Heart left ventricle (tissue), 16 donors: Measurements from ENCODE around the gene NDST1. TPM values are rescaled to one million over a fixed set of nuclear protein-coding genes. Genes with fewer than 3 reads are reported as not detected.

Source experiments
- ATAC-seq, 4 donors: fragments of 200-7000 bp; cut with Tn5 transposase; one replicate each; pipeline ENCODE4 v1.9.1; 2020 to 2022; ENCODE audit warnings: moderate library complexity in 4 of 4, mild to moderate bottlenecking in 3 of 4, moderate number of reproducible peaks in 1 of 4
- DNase-seq, 5 donors: peaks; one replicate each; pipeline ENCODE4 v3.0.0-alpha.2; 2020
- H3K27ac ChIP-seq, 12 donors: fragments of 200-600 bp; sonication (generic) in 4 of 12; one replicate each; pipeline versions ENCODE4 v1.5.0 to v1.8.0; 2016 to 2022; ENCODE audit warnings: mild to moderate bottlenecking in 2 of 12
- H3K27me3 ChIP-seq, 9 donors: fragments of 200-600 bp; sonication (generic) in 2 of 9; one replicate each; pipeline versions ENCODE4 v1.5.1 to v1.8.0; 2016 to 2022; ENCODE audit warnings: mild to moderate bottlenecking in 3 of 9
- H3K36me3 ChIP-seq, 9 donors: fragments of 200-600 bp; sonication (generic) in 2 of 9; one replicate each; pipeline versions ENCODE4 v1.5.0 to v1.8.0; 2018 to 2022; ENCODE audit warnings: mild to moderate bottlenecking in 2 of 9
- H3K4me1 ChIP-seq, 12 donors: fragments of 200-600 bp; sonication (generic) in 4 of 12; one replicate each; pipeline versions ENCODE4 v1.5.0 to v1.8.0; 2016 to 2022; ENCODE audit warnings: mild to moderate bottlenecking in 3 of 12
- H3K4me3 ChIP-seq, 12 donors: fragments of 200-600 bp; sonication (generic) in 4 of 12; one replicate each; pipeline versions ENCODE4 v1.5.0 to v1.8.0; 2017 to 2022; ENCODE audit warnings: mild to moderate bottlenecking in 9 of 12, moderate library complexity in 4 of 12
- H3K9me3 ChIP-seq, 12 donors: fragments of 200-600 bp; sonication (generic) in 4 of 12; one replicate each; pipeline versions ENCODE4 v1.5.0 to v1.8.0; 2016 to 2022; ENCODE audit warnings: mild to moderate bottlenecking in 1 of 12
- POLR2A ChIP-seq, 2 donors: fragments of 450-650 bp; IDR thresholded peaks; one replicate each; pipeline ENCODE4 v1.6.1; 2017; ENCODE audit warnings: antibody characterized with exemption in 2 of 2, mild to moderate bottlenecking in 2 of 2, moderate library complexity in 2 of 2
- WGBS, 4 donors: extraction: QIAGEN DNeasy Blood & Tissue Kit in 2 of 4; methylation state at CpG; one replicate each; pipeline versions ENCODE4 v1.1.5 to v1.1.7; 2013 to 2018; 5-methylcytosine and 5-hydroxymethylcytosine counted together
- intact Hi-C, 10 donors: fragments of 100-400 bp; cut with DNase I; formaldehyde crosslinking; loops; one replicate each; pipeline versions ENCODE4 v1.11.1 to v1.14.2; 2022
- polyA plus RNA-seq, 2 donors: library from polyadenylated mRNA; stranded (reverse); fragments of 200-250 nt; gene quantifications; one replicate each; pipeline ENCODE4 v1.2.3, GENCODE V29; 2013
- total RNA-seq, 9 donors: library from RNA; depleted of rRNA in 2 of 9; stranded (reverse); fragments of >200 nt in 2 of 9; fragmentation: NEBNext Ultra II Directional in 3 of 9; extraction: Animal tissue kit (Norgen Biotek cat#: 25700) in 3 of 9; gene quantifications; one replicate each; pipeline versions ENCODE4 v1.1.0 to v1.2.4, GENCODE V29; 2016 to 2023
- TF ChIP-seq, protein P1 (sequence below), 12 donors: fragments of 200-600 bp; sonication (generic) in 4 of 12; IDR thresholded peaks; one replicate each; pipeline versions ENCODE4 v1.5.0 to v1.8.0; 2018 to 2022; ENCODE audit warnings: antibody characterized with exemption in 12 of 12, mild to moderate bottlenecking in 5 of 12
- donor health status: ischemic (EF 13 %, LVEDD 7.1; RV severe dilation, severe dysfunction).
- donor health status: healthy with polysubstance abuse.
- donor health status: DM: no; HTN: yes; CAD: no.
- donor health status: DM: no; HTN: no; CAD: no.
- donor health status: ischemic (EF 25% LVEDD 6.9; RV normal size, moderate dysfunction).
- donor health status: ischemic (EF 25% LVEDD 5.7; RV mildly dilated, moderate dysfunction).
- donor health status: healthy.
- donor health status: DM: yes; HTN: yes; CAD: no.
- donor health status: ischemic (EF 35%, LVEDD 5.7; RV mildly dilated, moderate dysfunction).
- donor health status: nonischemic (EF 11% LVEDD 7.7; RV severe dilation, severe dysfunction).
- donor health status: DM: yes; HTN: yes; CAD: no.
- donor health status: PGD.
- donor health status: ischemic (EF 29% LVEDD 5.4; RV normal size, mild dysfunction).
- donor health status: nonischemic (EF 23%, LVEDD 6.1; RV moderate dilation, normal function).

Gene NDST1
- total and polyA plus RNA-seq, 11 donors: 32.1 to 156 (median 68.5) TPM

DNA sequence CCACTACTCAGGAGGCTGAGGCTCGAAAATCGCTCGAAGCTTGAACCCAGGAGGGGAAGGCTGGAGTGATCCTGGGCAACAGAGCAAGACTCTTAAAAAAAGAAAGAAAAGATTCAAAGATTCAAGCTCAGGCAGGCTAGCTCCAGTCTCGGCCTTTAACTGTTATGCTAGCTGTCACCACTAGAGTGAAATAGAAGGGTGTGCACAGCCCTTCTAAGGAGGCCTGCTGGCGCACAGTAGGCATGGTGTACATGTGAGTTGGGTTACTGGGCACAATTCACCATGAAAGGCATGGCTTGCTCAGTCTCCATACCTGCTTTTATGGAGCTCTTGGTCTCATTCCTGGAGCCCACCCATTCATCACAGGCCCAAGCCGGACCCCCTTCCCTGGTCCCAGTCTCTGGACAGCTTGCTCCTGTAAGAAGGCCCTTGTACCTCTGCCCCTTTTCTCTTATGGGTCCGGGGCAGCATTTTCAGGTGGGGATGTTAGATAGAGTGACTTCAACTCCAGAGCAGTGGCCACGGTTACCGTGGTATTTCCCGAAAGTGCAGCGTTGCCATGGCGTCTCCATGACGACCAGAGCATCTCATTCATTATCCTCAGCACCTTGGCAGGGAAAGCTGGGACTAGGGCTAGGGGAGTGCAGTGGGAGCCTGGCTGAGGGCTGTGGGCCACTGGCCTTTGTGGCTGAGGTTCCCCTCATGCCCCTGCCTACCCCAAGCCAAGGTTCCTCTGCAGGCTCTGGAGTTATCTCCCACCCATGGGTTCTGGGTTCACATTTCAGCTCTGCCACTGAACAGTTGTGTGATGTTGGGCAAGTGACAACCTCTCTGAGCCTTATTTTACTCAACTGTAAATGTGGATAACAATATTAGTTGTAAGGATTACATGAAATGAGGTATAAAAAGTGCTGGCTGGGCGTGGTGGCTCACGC is 5.7 kb downstream of the NDST1 start:
- WGBS, 4 donors: 93 to 94% (median 93%) methylated on average over 15 of the region's 15 CpGs
- no peak for DNase-seq
- TF ChIP-seq POLR2A (IDR thresholded peaks at IDR 0.05): no peak
- TF ChIP-seq, protein P1, sequence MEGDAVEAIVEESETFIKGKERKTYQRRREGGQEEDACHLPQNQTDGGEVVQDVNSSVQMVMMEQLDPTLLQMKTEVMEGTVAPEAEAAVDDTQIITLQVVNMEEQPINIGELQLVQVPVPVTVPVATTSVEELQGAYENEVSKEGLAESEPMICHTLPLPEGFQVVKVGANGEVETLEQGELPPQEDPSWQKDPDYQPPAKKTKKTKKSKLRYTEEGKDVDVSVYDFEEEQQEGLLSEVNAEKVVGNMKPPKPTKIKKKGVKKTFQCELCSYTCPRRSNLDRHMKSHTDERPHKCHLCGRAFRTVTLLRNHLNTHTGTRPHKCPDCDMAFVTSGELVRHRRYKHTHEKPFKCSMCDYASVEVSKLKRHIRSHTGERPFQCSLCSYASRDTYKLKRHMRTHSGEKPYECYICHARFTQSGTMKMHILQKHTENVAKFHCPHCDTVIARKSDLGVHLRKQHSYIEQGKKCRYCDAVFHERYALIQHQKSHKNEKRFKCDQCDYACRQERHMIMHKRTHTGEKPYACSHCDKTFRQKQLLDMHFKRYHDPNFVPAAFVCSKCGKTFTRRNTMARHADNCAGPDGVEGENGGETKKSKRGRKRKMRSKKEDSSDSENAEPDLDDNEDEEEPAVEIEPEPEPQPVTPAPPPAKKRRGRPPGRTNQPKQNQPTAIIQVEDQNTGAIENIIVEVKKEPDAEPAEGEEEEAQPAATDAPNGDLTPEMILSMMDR (IDR thresholded peaks at IDR 0.05): peak in 2 of 12 donors; percentile 16 to 21

DNA sequence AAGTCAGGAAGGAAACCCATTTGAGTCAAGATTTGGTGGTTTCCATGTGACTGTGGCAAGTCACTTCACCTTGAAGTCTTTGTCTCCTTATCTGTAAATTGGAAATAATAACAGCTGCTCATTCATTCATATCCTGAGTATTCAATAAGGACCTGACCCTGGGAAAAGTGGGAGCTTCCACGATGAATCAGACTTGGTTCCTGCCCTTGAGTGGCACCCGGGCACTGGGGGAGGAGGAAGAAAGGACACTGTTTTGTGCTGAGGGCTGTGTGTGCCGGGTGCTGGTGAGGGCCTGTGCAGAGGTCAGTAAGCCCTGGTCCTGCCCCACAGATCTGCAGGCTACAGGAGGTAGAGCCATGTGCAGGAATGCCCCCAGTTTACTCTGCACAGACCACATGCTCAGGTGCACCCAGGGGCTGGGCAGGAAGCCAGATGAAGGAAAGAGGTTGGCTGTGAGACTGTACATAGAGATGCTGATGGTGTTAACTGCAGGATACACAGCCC is 6.8 kb downstream of the NDST1 start:
- peak in 1 of 5 donors; percentile 40 for DNase-seq
- no peaks in the 10 kb centered on the region for H3K27me3 ChIP-seq
- no peak overlapping the region for H3K4me3 ChIP-seq
- WGBS, 4 donors: 17 to 31% (median 26%) methylated on average over 3 of the region's 3 CpGs
- TF ChIP-seq, protein P1 (IDR thresholded peaks at IDR 0.05): no peak
- TF ChIP-seq POLR2A (IDR thresholded peaks at IDR 0.05): no peak
- intact Hi-C loops: loop anchor here in 1 of 10 donors (1.0 kb wide), 1 partner anchor 10 kb away; no protein-coding TSS in a partner anchor
- peaks cover 0 to 10% (median 0%) of the 10 kb centered on the region in 9 donors for H3K36me3 ChIP-seq
- peak in 3 of 4 donors; percentile 12 to 18 (median 17) for ATAC-seq
- H3K27ac ChIP-seq: peak overlapping the region in 9 of 12 donors; percentile 35 to 84 (median 72)
- peaks cover 23 to 98% (median 85%) of the 10 kb centered on the region in 12 donors for H3K4me1 ChIP-seq
- H3K9me3 ChIP-seq: no peaks in the 10 kb centered on the region

More for the DNA sequence above, 5.7 kb downstream of the NDST1 start:
- intact Hi-C loops: no loop called here
- Histone ChIP-seq H3K9me3 (no peaks in the 10 kb centered on the region), H3K27me3 (no peaks in the 10 kb centered on the region), H3K27ac (peak overlapping the region in 8 of 12 donors; percentile 36 to 84 (median 70)), H3K4me1 (peaks cover 23 to 98% (median 89%) of the 10 kb centered on the region in 12 donors), H3K4me3 (no peak overlapping the region), H3K36me3 (no peaks in the 10 kb centered on the region)
- no peak for ATAC-seq

DNA sequence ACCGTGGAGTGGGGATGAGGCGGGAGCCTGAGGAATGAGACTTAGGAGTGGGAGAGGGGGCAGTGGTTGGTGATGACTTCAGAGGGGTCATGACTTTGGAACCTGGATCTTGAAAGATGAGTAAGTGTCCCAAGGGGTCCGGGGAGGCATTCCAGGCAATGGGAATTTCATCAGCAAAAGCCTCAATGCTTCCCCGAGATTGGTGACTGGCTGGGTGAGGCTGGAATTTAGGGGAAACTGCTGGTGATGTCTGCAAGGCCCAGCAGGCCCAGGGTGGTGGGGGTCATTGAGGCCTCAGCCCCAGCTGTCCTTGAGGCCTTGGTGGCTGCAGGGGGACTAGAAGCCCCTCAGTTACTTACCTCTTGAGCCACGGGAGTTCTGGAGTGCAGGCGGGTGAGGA is 7.5 kb downstream of the NDST1 start:
- intact Hi-C loops: loop anchor here in 1 of 10 donors (1.0 kb wide), 1 partner anchor 11 kb away; no protein-coding TSS in a partner anchor
- TF ChIP-seq, protein P1 (IDR thresholded peaks at IDR 0.05): no peak
- TF ChIP-seq POLR2A (IDR thresholded peaks at IDR 0.05): no peak
- Histone ChIP-seq H3K4me3 (no peak overlapping the region), H3K9me3 (no peaks in the 10 kb centered on the region), H3K27ac (peak overlapping the region in 11 of 12 donors; percentile 9 to 84 (median 67)), H3K36me3 (peaks cover 0 to 14% (median 0%) of the 10 kb centered on the region in 9 donors), H3K4me1 (peaks cover 20 to 98% (median 80%) of the 10 kb centered on the region in 12 donors), H3K27me3 (no peaks in the 10 kb centered on the region)
- WGBS, 4 donors: 52 to 60% (median 57%) methylated on average over 4 to 6 of the region's 6 CpGs
- DNase-seq (peak in 1 of 5 donors; percentile 50), ATAC-seq (peak in 2 of 4 donors; percentile 7 to 23)

DNA sequence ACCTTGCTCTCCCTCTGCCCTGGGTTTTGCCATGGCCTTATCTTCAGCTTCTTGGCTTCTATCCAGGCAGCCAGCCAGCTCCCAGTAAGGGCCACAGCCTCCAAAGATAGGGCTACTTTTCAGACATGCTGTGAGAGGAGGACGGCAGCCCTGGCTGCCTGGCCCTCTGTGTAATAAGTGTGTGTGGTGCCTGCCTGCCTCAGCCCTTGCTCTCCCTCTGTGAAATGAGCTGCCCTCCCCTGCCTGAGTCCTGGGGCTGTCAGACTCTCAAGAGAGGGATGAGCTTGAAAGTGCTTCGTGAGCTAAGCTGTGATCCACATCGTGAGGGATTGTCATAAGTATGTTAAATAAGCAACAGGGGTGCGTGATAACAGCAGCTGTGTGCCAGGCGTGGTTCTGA is 8.1 kb downstream of the NDST1 start:
- DNase-seq: peak in 4 of 5 donors; percentile 68 to 81 (median 74)
- peak overlapping the region; percentile 9 to 84 (median 65) for H3K27ac ChIP-seq
- H3K4me3 ChIP-seq: no peak overlapping the region
- intact Hi-C loops: no loop called here
- WGBS, 4 donors: 37 to 43% (median 41%) methylated on average over 5 of the region's 5 CpGs
- peaks cover 16 to 98% (median 79%) of the 10 kb centered on the region in 12 donors for H3K4me1 ChIP-seq
- H3K27me3 ChIP-seq: no peaks in the 10 kb centered on the region
- peaks cover 0 to 16% (median 2%) of the 10 kb centered on the region in 9 donors for H3K36me3 ChIP-seq
- peak; percentile 73 to 86 (median 78) for ATAC-seq
- no peaks in the 10 kb centered on the region for H3K9me3 ChIP-seq
- no peak for TF ChIP-seq POLR2A (IDR thresholded peaks at IDR 0.05)
- TF ChIP-seq, protein P1 (IDR thresholded peaks at IDR 0.05): no peak
